ENCODE data around the gene EIPR1. TPM values are rescaled to one million over a fixed set of nuclear protein-coding genes. Genes with fewer than 3 reads are reported as not detected.

EIPR1 gene
- total RNA-seq, 1 donor from 2014 or later, result 27.8 TPM

GRCh38 chr2:3298191-3298590 is 79.4 kb downstream of the EIPR1 start:
- peaks cover 18% of the 10 kb centered on the region for H3K4me1 Mint-ChIP-seq (ENCODE audit: low read depth, unreplicated experiment)

GRCh38 chr2:3297523-3297922 is 80.1 kb downstream of the EIPR1 start:
- Histone ChIP-seq H3K79me2 (ENCODE audit: insufficient read depth, low read length) (no peaks in the 10 kb centered on the region), H3K9ac (ENCODE audit: low read length) (no peak overlapping the region), H4K20me1 (ENCODE audit: insufficient read depth, low read length) (peaks cover 40% of the 10 kb centered on the region), H3K27me3 (ENCODE audit: insufficient read depth, low read length) (no peaks in the 10 kb centered on the region), H2AFZ (ENCODE audit: low read depth, low read length) (no peak overlapping the region), H3K36me3 (ENCODE audit: insufficient read depth, low read length) (no peaks in the 10 kb centered on the region), H3K4me2 (ENCODE audit: low read length) (no peak overlapping the region), H3K4me1 (ENCODE audit: insufficient read depth, low read length) (no peaks in the 10 kb centered on the region), H3K4me3 (ENCODE audit: insufficient read depth, low read depth, low read length) (no peak overlapping the region), H3K27ac (ENCODE audit: low read depth, low read length) (no peak overlapping the region), H3K9me3 (ENCODE audit: insufficient read depth, low read depth, low read length) (no peaks in the 10 kb centered on the region)
- H3K36me3 Mint-ChIP-seq (ENCODE audit: low read depth, unreplicated experiment), result peaks cover 4% of the 10 kb centered on the region
- no peak for FAIRE-seq
- no peak for DNase-seq (ENCODE audit: low read depth)
- TF ChIP-seq, protein P1, sequence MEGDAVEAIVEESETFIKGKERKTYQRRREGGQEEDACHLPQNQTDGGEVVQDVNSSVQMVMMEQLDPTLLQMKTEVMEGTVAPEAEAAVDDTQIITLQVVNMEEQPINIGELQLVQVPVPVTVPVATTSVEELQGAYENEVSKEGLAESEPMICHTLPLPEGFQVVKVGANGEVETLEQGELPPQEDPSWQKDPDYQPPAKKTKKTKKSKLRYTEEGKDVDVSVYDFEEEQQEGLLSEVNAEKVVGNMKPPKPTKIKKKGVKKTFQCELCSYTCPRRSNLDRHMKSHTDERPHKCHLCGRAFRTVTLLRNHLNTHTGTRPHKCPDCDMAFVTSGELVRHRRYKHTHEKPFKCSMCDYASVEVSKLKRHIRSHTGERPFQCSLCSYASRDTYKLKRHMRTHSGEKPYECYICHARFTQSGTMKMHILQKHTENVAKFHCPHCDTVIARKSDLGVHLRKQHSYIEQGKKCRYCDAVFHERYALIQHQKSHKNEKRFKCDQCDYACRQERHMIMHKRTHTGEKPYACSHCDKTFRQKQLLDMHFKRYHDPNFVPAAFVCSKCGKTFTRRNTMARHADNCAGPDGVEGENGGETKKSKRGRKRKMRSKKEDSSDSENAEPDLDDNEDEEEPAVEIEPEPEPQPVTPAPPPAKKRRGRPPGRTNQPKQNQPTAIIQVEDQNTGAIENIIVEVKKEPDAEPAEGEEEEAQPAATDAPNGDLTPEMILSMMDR (IDR thresholded peaks at IDR 0.05; ENCODE audit: insufficient read depth, low read depth, low read length), result no peak
- no peak for TF ChIP-seq EZH2 (IDR thresholded peaks at IDR 0.05; ENCODE audit: insufficient read depth, low read length)
- no peaks in the 10 kb centered on the region for H3K27me3 Mint-ChIP-seq (ENCODE audit: low read depth, unreplicated experiment)
- H3K9me3 Mint-ChIP-seq (ENCODE audit: unreplicated experiment), result no peaks in the 10 kb centered on the region
- no peak overlapping the region for H3K27ac Mint-ChIP-seq (ENCODE audit: unreplicated experiment)
- no peak overlapping the region for H3K4me3 Mint-ChIP-seq (ENCODE audit: unreplicated experiment)
- H3K4me1 Mint-ChIP-seq (ENCODE audit: low read depth, unreplicated experiment), result peaks cover 14% of the 10 kb centered on the region

More at GRCh38 chr2:3298191-3298590, 79.4 kb downstream of the EIPR1 start:
- Mint-ChIP-seq H3K9me3 (ENCODE audit: unreplicated experiment) (no peaks in the 10 kb centered on the region), H3K4me3 (ENCODE audit: unreplicated experiment) (no peak overlapping the region), H3K27me3 (ENCODE audit: low read depth, unreplicated experiment) (no peaks in the 10 kb centered on the region), H3K27ac (ENCODE audit: unreplicated experiment) (no peak overlapping the region), H3K36me3 (ENCODE audit: low read depth, unreplicated experiment) (peaks cover 4% of the 10 kb centered on the region)
- Histone ChIP-seq H3K9me3 (ENCODE audit: insufficient read depth, low read depth, low read length) (no peaks in the 10 kb centered on the region), H3K4me2 (ENCODE audit: low read length) (no peak overlapping the region), H3K27ac (ENCODE audit: low read depth, low read length) (no peak overlapping the region), H3K79me2 (ENCODE audit: insufficient read depth, low read length) (peaks cover 3% of the 10 kb centered on the region), H3K9ac (ENCODE audit: low read length) (no peak overlapping the region), H3K27me3 (ENCODE audit: insufficient read depth, low read length) (no peaks in the 10 kb centered on the region), H4K20me1 (ENCODE audit: insufficient read depth, low read length) (peaks cover 36% of the 10 kb centered on the region), H2AFZ (ENCODE audit: low read depth, low read length) (no peak overlapping the region), H3K36me3 (ENCODE audit: insufficient read depth, low read length) (no peaks in the 10 kb centered on the region), H3K4me1 (ENCODE audit: insufficient read depth, low read length) (peaks cover under 1% of the 10 kb centered on the region), H3K4me3 (ENCODE audit: insufficient read depth, low read depth, low read length) (no peak overlapping the region)
- FAIRE-seq (no peak), DNase-seq (ENCODE audit: low read depth) (no peak)
- TF ChIP-seq, protein P1 (IDR thresholded peaks at IDR 0.05; ENCODE audit: insufficient read depth, low read depth, low read length), result no peak
- TF ChIP-seq EZH2 (IDR thresholded peaks at IDR 0.05; ENCODE audit: insufficient read depth, low read length), result no peak

- no peaks in the 10 kb centered on the region for H3K4me1 ChIP-seq (ENCODE audit: insufficient read depth, low read length)
- no peaks in the 10 kb centered on the region for H3K9me3 Mint-ChIP-seq (ENCODE audit: unreplicated experiment)
- H3K4me1 Mint-ChIP-seq (ENCODE audit: low read depth, unreplicated experiment), result peaks cover 14% of the 10 kb centered on the region
- no peak overlapping the region for H3K27ac Mint-ChIP-seq (ENCODE audit: unreplicated experiment)
- H3K79me2 ChIP-seq (ENCODE audit: insufficient read depth, low read length), result no peaks in the 10 kb centered on the region
- no peak overlapping the region for H3K27ac ChIP-seq (ENCODE audit: low read depth, low read length)
- DNase-seq (ENCODE audit: low read depth), result no peak
- H3K4me3 ChIP-seq (ENCODE audit: insufficient read depth, low read depth, low read length), result no peak overlapping the region
- no peak overlapping the region for H3K4me3 Mint-ChIP-seq (ENCODE audit: unreplicated experiment)
- H3K27me3 Mint-ChIP-seq (ENCODE audit: low read depth, unreplicated experiment), result no peaks in the 10 kb centered on the region
- peaks cover 51% of the 10 kb centered on the region for H4K20me1 ChIP-seq (ENCODE audit: insufficient read depth, low read length)
- H3K36me3 ChIP-seq (ENCODE audit: insufficient read depth, low read length), result no peaks in the 10 kb centered on the region
- TF ChIP-seq EZH2 (IDR thresholded peaks at IDR 0.05; ENCODE audit: insufficient read depth, low read length), result no peak
- TF ChIP-seq, protein P1 (IDR thresholded peaks at IDR 0.05; ENCODE audit: insufficient read depth, low read depth, low read length), result no peak
- no peaks in the 10 kb centered on the region for H3K27me3 ChIP-seq (ENCODE audit: insufficient read depth, low read length)
- H3K9ac ChIP-seq (ENCODE audit: low read length), result no peak overlapping the region
- no peak for FAIRE-seq
- peaks cover 2% of the 10 kb centered on the region for H3K36me3 Mint-ChIP-seq (ENCODE audit: low read depth, unreplicated experiment)
- H2AFZ ChIP-seq (ENCODE audit: low read depth, low read length), result no peak overlapping the region
- no peaks in the 10 kb centered on the region for H3K9me3 ChIP-seq (ENCODE audit: insufficient read depth, low read depth, low read length)
- no peak overlapping the region for H3K4me2 ChIP-seq (ENCODE audit: low read length)
Observed at GRCh38 chr2:3296182-3296972, 81.2 kb downstream of the EIPR1 start.
